Activated CD4-positive, alpha-beta memory T cell treated with anti-CD3 and anti-CD28 coated beads, Interleukin-2, amount 10 ng/mL, durations not matched to agents 7 days and 5 days (primary cell): ENCODE measurements around the gene NBEAL2. TPM values are rescaled to one million over a fixed set of nuclear protein-coding genes. Genes with fewer than 3 reads are reported as not detected.

ENCODE experiments used
- CTCF ChIA-PET: fragments of 350-600 bp; sonication (Branson Sonifier 250); formaldehyde crosslinking; loops from one replicate; lab custom pipeline; 2021; ENCODE audit warnings: antibody characterized with exemption, inconsistent platforms; lab: Charles Lee
- POLR2A ChIA-PET: fragments of 350-600 bp; sonication (Branson Sonifier 250); formaldehyde crosslinking; loops from one replicate; lab custom pipeline; 2021; ENCODE audit warnings: antibody characterized with exemption; lab: Charles Lee
- DNase-seq: peaks from one replicate; pipeline ENCODE4 v3.0.0-alpha.2; 2020
- H3K27ac Mint-ChIP-seq: one replicate; pipeline ENCODE4 v1.8.0; 2021; ENCODE audit warnings: mild to moderate bottlenecking, mixed read lengths
- H3K27me3 Mint-ChIP-seq: one replicate; pipeline ENCODE4 v1.8.0; 2021; ENCODE audit warnings: mixed read lengths
- H3K36me3 Mint-ChIP-seq: one replicate; pipeline ENCODE4 v1.8.0; 2021; ENCODE audit warnings: low read depth, mixed read lengths
- H3K4me1 Mint-ChIP-seq: one replicate; pipeline ENCODE4 v1.8.0; 2021; ENCODE audit warnings: mixed read lengths
- H3K4me3 Mint-ChIP-seq: one replicate; pipeline ENCODE4 v1.8.0; 2021; ENCODE audit warnings: mild to moderate bottlenecking, mixed read lengths
- H3K9me3 Mint-ChIP-seq: one replicate; pipeline ENCODE4 v1.8.0; 2021; ENCODE audit warnings: mixed read lengths
- total RNA-seq, 2 experiments: library from RNA; stranded (reverse); gene quantifications; one replicate each; pipeline ENCODE4 v1.2.3, GENCODE V29; 2021

The NBEAL2 gene
- total RNA-seq, 2 experiments from 2014 or later: 254 to 267 TPM

- Mint-ChIP-seq H3K4me1 (peaks cover 8% of the 10 kb centered on the region), H3K27ac (no peak overlapping the region), H3K9me3 (no peaks in the 10 kb centered on the region), H3K27me3 (no peaks in the 10 kb centered on the region), H3K36me3 (peaks cover 75% of the 10 kb centered on the region), H3K4me3 (no peak overlapping the region)
- POLR2A ChIA-PET: interaction anchor here (1.9 kb wide), 1 partner anchor 10 kb away, joined by 5 read pairs; no protein-coding TSS in a partner anchor
- CTCF ChIA-PET: no interaction called here
- no peak for DNase-seq
These were observed 25.1 kb downstream of the NBEAL2 start for GRCh38 chr3:47004369-47005211.

GRCh38 chr3:47005212-47006144, 26.0 kb downstream of the NBEAL2 start:
- Mint-ChIP-seq H3K9me3 (no peaks in the 10 kb centered on the region), H3K27ac (no peak overlapping the region)
- CTCF ChIA-PET: no interaction called here

GRCh38 chr3:47006145-47006651, 26.7 kb downstream of the NBEAL2 start:
- Mint-ChIP-seq H3K4me1 (peaks cover 7% of the 10 kb centered on the region), H3K9me3 (no peaks in the 10 kb centered on the region), H3K27me3 (no peaks in the 10 kb centered on the region), H3K27ac (no peak overlapping the region), H3K36me3 (peaks cover 75% of the 10 kb centered on the region), H3K4me3 (no peak overlapping the region)
- no peak for DNase-seq
- ChIA-PET POLR2A (interaction anchor here (0.6 to 2.5 kb wide), 9 partner anchors 8 to 158 kb away, joined by 3 to 9 read pairs (median 4); partner anchors contain the start of gene SETD2), CTCF (interaction anchor here (1.0 to 1.2 kb wide), 2 partner anchors 83 to 111 kb away, joined by 3 read pairs; no protein-coding TSS in a partner anchor)

More at GRCh38 chr3:47005212-47006144, 26.0 kb downstream of the NBEAL2 start:
- H3K27me3 Mint-ChIP-seq: no peaks in the 10 kb centered on the region
- no peak overlapping the region for H3K4me3 Mint-ChIP-seq
- DNase-seq: no peak
- POLR2A ChIA-PET: interaction anchor here (0.9 to 1.9 kb wide), 3 partner anchors 9 to 82 kb away, joined by 3 to 5 read pairs (median 3); no protein-coding TSS in a partner anchor
- peaks cover 5% of the 10 kb centered on the region for H3K4me1 Mint-ChIP-seq
- peaks cover 74% of the 10 kb centered on the region for H3K36me3 Mint-ChIP-seq

- H3K27me3 Mint-ChIP-seq: no peaks in the 10 kb centered on the region
- H3K27ac Mint-ChIP-seq: no peak overlapping the region
- peaks cover 72% of the 10 kb centered on the region for H3K36me3 Mint-ChIP-seq
- ChIA-PET CTCF (interaction anchor here (1.0 to 1.2 kb wide), 2 partner anchors 83 to 112 kb away, joined by 3 read pairs; no protein-coding TSS in a partner anchor), POLR2A (interaction anchor here (0.6 to 2.5 kb wide), 9 partner anchors 8 to 157 kb away, joined by 3 to 9 read pairs (median 4); partner anchors contain the start of genes NBEAL2 and SETD2)
- H3K4me3 Mint-ChIP-seq: no peak overlapping the region
- H3K4me1 Mint-ChIP-seq: peaks cover 9% of the 10 kb centered on the region
- no peak for DNase-seq
- no peaks in the 10 kb centered on the region for H3K9me3 Mint-ChIP-seq
These were observed 27.5 kb downstream of the NBEAL2 start for GRCh38 chr3:47007001-47007400.

GRCh38 chr3:47007482-47008233, 28.2 kb downstream of the NBEAL2 start:
- H3K27ac Mint-ChIP-seq: no peak overlapping the region
- no peak for DNase-seq
- POLR2A ChIA-PET: interaction anchor here (0.7 to 2.5 kb wide), 7 partner anchors 9 to 29 kb away, joined by 3 to 9 read pairs (median 5); partner anchors contain the start of gene NBEAL2
- H3K9me3 Mint-ChIP-seq: no peaks in the 10 kb centered on the region
- peaks cover 9% of the 10 kb centered on the region for H3K4me1 Mint-ChIP-seq
- H3K4me3 Mint-ChIP-seq: no peak overlapping the region
- CTCF ChIA-PET: interaction anchor here (1.0 to 1.2 kb wide), 2 partner anchors 84 to 112 kb away, joined by 3 read pairs; no protein-coding TSS in a partner anchor
- H3K27me3 Mint-ChIP-seq: no peaks in the 10 kb centered on the region
- H3K36me3 Mint-ChIP-seq: peaks cover 69% of the 10 kb centered on the region

GRCh38 chr3:47008234-47008796, 28.8 kb downstream of the NBEAL2 start:
- H3K27me3 Mint-ChIP-seq: no peaks in the 10 kb centered on the region
- no peak for DNase-seq
- ChIA-PET POLR2A (interaction anchor here (1.3 to 2.5 kb wide), 5 partner anchors 9 to 29 kb away, joined by 3 to 9 read pairs (median 7); partner anchors contain the start of gene NBEAL2), CTCF (no interaction called here)
- H3K4me3 Mint-ChIP-seq: no peak overlapping the region
- no peak overlapping the region for H3K27ac Mint-ChIP-seq
- H3K4me1 Mint-ChIP-seq: peaks cover 9% of the 10 kb centered on the region
- peaks cover 64% of the 10 kb centered on the region for H3K36me3 Mint-ChIP-seq
- H3K9me3 Mint-ChIP-seq: no peaks in the 10 kb centered on the region

- H3K9me3 Mint-ChIP-seq: no peaks in the 10 kb centered on the region
- H3K4me3 Mint-ChIP-seq: no peak overlapping the region
- DNase-seq: no peak
- peaks cover 63% of the 10 kb centered on the region for H3K36me3 Mint-ChIP-seq
- no peaks in the 10 kb centered on the region for H3K27me3 Mint-ChIP-seq
- ChIA-PET CTCF (no interaction called here), POLR2A (interaction anchor here (1.1 to 2.1 kb wide), 2 partner anchors 11 to 14 kb away, joined by 3 to 7 read pairs; no protein-coding TSS in a partner anchor)
- peaks cover 9% of the 10 kb centered on the region for H3K4me1 Mint-ChIP-seq
- H3K27ac Mint-ChIP-seq: no peak overlapping the region
These were observed 29.4 kb downstream of the NBEAL2 start for GRCh38 chr3:47008851-47009224.

- Mint-ChIP-seq H3K27me3 (no peaks in the 10 kb centered on the region), H3K4me1 (peaks cover 11% of the 10 kb centered on the region), H3K4me3 (no peak overlapping the region), H3K27ac (no peak overlapping the region), H3K9me3 (no peaks in the 10 kb centered on the region), H3K36me3 (peaks cover 60% of the 10 kb centered on the region)
- peak; percentile 42 for DNase-seq
- ChIA-PET POLR2A (interaction anchor here (1.1 to 2.1 kb wide), 2 partner anchors 11 to 15 kb away, joined by 3 to 7 read pairs; no protein-coding TSS in a partner anchor), CTCF (no interaction called here)
These were observed 30.0 kb downstream of the NBEAL2 start for GRCh38 chr3:47009225-47010110.

- ChIA-PET CTCF (interaction anchor here (1.1 kb wide), 1 partner anchor 314 kb away, joined by 3 read pairs; no protein-coding TSS in a partner anchor), POLR2A (interaction anchor here (1.0 to 1.3 kb wide), 4 partner anchors 10 to 34 kb away, joined by 3 to 4 read pairs (median 4); partner anchors contain the start of gene CCDC12)
- Mint-ChIP-seq H3K9me3 (no peaks in the 10 kb centered on the region), H3K27ac (no peak overlapping the region), H3K36me3 (peaks cover 54% of the 10 kb centered on the region), H3K4me1 (peaks cover 13% of the 10 kb centered on the region), H3K4me3 (no peak overlapping the region), H3K27me3 (no peaks in the 10 kb centered on the region)
- DNase-seq: no peak
These were observed 30.7 kb downstream of the NBEAL2 start for GRCh38 chr3:47010111-47010712.

- peaks cover 19% of the 10 kb centered on the region for H3K4me1 Mint-ChIP-seq
- H3K27ac Mint-ChIP-seq: no peak overlapping the region
- H3K27me3 Mint-ChIP-seq: no peaks in the 10 kb centered on the region
- H3K36me3 Mint-ChIP-seq: peaks cover 50% of the 10 kb centered on the region
- DNase-seq: no peak
- ChIA-PET POLR2A (interaction anchor here (0.8 to 1.3 kb wide), 4 partner anchors 10 to 35 kb away, joined by 3 to 4 read pairs (median 4); partner anchors contain the start of gene CCDC12), CTCF (interaction anchor here (0.9 to 1.1 kb wide), 2 partner anchors 19 to 313 kb away, joined by 3 read pairs; no protein-coding TSS in a partner anchor)
- H3K9me3 Mint-ChIP-seq: no peaks in the 10 kb centered on the region
- H3K4me3 Mint-ChIP-seq: no peak overlapping the region
These were observed 31.4 kb downstream of the NBEAL2 start for GRCh38 chr3:47010910-47011309.
